GM21360 (cell line): ENCODE results near the gene LRIT3.
"Not testable (repeated sequence)": the region's sequence is repeated elsewhere in the genome, so short reads cannot be mapped to it uniquely, and the experiment has no call there.

Source experiments
- ATAC-seq: cut with Tn5 transposase; IDR thresholded peaks from one replicate; pipeline ENCODE4 v1.9.1; 2021; ENCODE audit warnings: mild to moderate bottlenecking, moderate library complexity; ENCODE audit not compliant: unreplicated experiment

LRIT3 gene

DNA sequence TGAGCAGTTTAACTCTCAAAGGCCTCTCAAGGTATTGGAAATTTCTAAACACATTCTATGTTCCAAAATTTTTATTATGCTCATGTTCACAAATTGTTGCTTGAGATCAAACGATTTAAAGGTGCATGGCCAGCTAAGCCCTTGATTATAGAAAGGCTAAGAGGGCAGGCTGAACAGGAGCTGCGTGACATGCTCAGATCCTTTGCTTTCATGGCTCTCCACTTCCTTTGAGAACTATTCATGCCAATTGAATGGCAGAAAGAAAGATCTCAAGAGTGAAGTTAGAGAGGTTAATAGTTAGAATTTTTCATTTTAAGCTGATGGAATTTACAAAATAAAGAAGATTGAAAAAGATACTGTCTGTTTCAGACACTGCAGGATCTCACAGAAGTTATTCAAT lies 594 bp downstream of the LRIT3 start:
- ATAC-seq = no peak

- no peak for ATAC-seq
Observed at GRCh38 chr4:109850601-109851000, 2.7 kb downstream of the LRIT3 start.

- ATAC-seq = not testable (repeated sequence)
Observed at GRCh38 chr4:109859426-109860300, 11.8 kb downstream of the LRIT3 start.

- ATAC-seq = no peak
Observed at GRCh38 chr4:109861271-109861670, 13.4 kb downstream of the LRIT3 start.

DNA sequence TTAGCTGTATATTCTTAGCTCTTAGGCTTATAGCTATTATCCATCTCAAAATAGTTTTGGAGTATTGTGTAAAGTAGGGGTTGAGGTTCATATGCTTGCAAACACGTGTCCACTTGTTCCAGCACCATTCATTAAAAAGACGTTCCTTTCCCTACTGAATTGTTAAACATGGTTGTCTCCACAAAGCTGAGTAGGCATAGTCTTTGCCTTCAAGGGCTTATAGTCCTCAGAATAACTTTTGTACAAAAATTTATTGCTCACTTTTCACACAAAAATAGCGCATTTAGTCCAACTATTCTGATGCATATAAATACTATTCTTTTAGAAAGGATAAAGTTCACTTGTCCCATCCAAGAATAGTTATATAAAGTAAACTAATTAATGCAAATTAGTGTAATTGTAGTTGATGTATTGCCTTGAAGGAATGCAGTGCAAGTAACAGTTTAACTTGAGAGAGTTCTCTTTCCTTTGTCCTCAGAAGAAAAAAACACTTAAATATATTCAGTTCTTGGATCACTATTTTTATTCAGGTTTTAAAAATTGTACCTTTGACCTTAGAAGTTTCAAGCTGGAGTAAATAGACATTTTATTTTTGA lies 14.1 kb downstream of the LRIT3 start:
- no peak for ATAC-seq

DNA sequence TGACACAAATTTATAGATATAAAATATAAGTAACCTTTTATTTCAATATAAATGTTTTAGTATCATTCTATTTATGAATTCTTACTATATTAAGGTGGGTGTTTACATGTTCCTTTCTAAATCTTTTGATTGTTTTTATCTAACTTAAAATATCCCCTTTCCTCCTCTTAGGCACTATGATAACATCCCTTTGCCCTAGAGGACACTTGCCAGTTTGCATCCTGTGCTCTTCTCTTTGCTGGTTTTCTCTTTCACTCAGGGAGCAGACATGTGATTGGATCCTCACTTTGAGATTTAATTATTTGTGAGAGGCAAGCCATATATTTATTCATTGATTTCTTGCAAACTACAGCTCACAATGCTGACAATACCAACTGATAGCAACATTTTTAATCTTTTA lies 16.2 kb downstream of the LRIT3 start:
- ATAC-seq = no peak

GRCh38 chr4:109870061-109870460 lies 22.2 kb downstream of the LRIT3 start:
- ATAC-seq = no peak

DNA sequence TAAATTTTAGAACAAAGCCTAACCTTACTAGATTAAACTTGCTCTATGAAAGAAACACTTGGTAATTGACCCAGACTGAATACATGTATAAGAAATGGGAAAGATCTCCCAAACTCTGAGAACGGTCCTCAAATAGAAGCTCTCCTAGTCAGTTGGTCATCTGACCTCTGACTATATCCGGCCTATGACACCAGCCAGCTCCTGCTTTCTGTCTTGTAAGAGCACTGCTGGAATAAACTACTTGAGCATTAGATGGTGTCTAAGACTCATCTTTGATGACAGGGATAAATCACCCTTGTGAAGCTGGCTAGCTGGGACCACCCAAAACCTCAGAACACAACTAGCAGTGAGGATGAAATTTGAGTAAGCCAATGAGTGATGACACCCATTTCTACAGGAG lies 24.2 kb downstream of the LRIT3 start:
- ATAC-seq = no peak

GRCh38 chr4:109872950-109873656 lies 25.2 kb downstream of the LRIT3 start:
- no peak for ATAC-seq

- ATAC-seq = no peak
Observed at GRCh38 chr4:109873791-109874514, 26.0 kb downstream of the LRIT3 start.

- ATAC-seq = no peak
Observed at GRCh38 chr4:109875106-109875505, 27.2 kb downstream of the LRIT3 start.

GRCh38 chr4:109875553-109875952 lies 27.6 kb downstream of the LRIT3 start:
- ATAC-seq = not testable (repeated sequence)

- ATAC-seq = no peak
Observed at GRCh38 chr4:109876634-109877265, 28.8 kb downstream of the LRIT3 start.

DNA sequence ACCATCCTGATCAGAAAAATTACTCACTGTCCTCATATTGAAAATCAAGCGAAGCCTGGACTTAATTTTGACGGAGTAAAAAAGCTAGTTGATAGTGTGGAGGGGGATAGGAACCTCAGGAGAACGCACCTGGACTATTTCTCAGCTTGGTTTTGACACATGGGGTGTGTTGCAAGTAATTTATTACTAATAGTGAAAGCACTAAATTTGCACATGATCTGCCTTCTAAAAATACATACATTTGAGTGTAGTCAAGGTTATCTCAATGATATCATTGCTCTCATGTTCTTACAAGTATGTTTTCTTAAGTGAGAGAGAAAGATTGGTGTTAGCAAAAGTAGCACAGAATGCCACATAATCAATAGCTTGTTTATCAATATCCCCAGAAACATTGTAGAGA lies 29.5 kb downstream of the LRIT3 start:
- ATAC-seq = peak; percentile 93

DNA sequence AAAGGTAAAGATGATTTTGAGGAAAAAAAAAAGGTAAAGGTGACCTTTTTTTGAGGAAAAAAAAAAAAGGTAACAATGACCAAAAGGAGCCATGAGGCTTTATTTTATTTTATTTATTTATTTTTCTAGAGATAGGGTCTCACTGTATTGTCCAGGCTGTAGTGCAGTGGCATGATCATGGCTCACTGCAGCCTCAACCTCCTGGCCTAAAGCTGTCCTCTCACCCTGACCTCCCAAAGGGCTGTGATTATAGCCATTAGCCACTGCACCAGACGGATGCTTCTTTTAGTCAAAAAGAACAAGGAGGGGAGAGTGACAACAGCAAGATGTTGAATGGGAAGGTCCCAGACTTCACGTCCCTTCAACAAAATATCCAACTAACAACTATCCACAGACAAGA lies 30.4 kb downstream of the LRIT3 start:
- no peak for ATAC-seq

- no peak for ATAC-seq
Observed at GRCh38 chr4:109879081-109879480, 31.2 kb downstream of the LRIT3 start.

GRCh38 chr4:109879636-109880314 lies 31.9 kb downstream of the LRIT3 start:
- ATAC-seq = no peak

GRCh38 chr4:109886303-109886702 lies 38.4 kb downstream of the LRIT3 start:
- no peak for ATAC-seq

DNA sequence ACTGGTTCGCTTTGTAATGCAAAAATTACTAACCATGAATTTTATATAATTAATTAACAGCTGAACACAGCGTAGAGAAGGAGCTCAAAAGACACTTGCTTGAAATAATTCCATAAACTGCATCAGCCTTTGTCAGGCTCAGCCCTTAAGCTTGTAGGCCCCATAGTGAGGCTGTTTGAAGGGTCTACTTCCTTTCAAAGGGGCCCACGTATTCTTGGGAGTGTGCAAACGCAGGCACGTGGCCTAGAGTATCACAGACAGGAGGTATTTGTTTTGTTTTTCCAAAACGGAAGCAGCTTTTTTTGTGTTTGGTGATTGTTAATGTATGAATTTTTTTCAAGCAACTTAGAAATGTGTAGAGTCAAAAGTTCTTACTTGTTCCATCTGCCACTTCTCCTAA lies 39.2 kb downstream of the LRIT3 start:
- ATAC-seq = no peak

DNA sequence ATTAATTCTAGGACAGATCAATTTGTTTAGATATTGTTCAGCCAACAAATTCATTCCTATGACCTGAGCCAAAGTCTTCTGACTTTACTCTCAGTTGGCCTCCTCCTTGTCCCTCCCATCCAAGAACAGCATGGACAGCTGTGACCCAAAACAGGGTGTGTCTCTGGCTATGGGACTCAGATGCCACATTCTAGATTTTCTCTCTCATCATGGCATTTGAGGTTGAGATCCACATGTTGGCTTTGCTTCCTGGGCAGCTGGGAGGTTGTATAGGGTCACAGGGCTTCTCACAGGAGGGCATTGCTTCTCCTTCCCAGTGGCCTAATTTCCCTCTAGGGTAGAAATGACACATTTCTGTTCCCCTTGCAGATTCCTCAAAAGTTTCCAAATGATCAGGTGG lies 42.2 kb downstream of the LRIT3 start:
- ATAC-seq = no peak
